GM21786 (cell line): Measurements from ENCODE around the gene ODAD4.
"Not testable (repeated sequence)": the region's sequence is repeated elsewhere in the genome, so short reads cannot be mapped to it uniquely, and the experiment has no call there.

Experiments used
- ATAC-seq: cut with Tn5 transposase; IDR thresholded peaks from one replicate; pipeline ENCODE4 v1.9.1; 2021; ENCODE audit not compliant: unreplicated experiment

ODAD4 gene

DNA sequence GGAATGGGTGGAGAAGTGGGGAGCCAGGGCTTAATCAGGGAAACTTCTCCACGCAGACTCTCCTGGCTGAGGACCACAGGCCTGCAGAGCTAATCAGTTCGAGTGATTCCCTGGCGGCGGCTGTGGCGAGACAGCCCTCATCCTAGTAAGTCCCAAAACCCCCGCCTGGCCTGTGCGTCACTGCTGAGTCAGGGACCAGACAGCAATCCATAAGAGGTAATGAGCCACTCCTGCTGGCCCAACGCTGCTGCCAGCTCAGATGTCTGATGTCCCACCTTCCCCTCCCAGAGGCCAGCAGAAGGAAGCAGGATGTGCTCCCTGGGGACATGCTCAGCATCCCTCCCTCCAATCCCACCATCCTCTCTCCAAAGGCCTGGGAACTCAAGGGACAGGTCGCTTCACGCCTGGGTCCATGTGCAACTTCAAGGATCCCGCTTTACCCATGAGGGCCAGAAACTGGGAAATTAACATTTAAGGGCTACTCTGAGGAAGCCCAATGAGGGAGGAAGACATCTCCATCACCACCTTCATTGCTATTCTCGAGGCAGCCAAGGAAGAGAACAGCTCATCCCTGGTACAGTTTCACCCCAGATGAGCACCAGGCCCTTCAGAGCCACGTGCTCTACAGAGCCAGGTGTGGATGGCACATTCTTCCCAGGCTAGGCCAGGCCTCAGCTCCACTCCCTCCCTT, 19.6 kb upstream of the ODAD4 start:
- no peak for ATAC-seq

DNA sequence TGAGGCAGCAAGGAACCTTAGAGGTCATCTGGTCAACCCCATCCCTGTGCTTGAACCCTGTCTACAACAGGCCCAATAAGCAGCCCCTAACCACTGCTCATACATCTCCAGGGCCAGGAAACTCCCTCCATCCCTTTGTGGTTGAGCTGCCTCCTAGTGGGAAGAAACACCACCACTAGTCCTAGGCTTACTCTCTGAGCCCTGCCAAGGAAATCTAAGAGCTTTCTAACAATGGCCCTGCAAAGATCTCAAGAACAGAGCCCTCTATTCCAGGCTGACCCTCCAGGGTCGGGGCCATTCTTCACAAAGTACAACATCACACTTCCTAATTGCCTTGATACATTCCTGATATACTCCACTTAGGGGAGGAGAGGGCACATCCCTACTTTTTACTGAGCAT, 17.5 kb upstream of the ODAD4 start:
- ATAC-seq = no peak

DNA sequence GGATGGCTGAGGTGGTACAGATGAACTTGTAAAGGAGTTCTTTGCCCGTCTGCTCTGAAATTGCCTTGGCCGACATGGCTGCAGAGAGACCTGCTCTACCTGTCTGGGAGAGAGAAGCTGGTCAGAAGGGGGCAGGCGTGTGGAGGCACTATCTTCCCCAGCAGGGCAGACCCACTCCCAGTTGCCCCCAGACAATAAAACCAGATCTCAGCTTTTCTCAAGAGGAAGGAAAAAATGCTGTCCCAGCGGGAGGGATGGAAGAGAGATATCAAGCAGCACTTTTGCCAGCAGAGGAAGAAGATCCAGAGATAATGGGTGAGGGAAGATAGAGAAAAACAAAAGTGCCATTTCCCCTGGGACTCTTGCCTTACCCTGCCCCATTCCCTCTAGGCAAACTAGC, 16.6 kb upstream of the ODAD4 start:
- no peak for ATAC-seq

DNA sequence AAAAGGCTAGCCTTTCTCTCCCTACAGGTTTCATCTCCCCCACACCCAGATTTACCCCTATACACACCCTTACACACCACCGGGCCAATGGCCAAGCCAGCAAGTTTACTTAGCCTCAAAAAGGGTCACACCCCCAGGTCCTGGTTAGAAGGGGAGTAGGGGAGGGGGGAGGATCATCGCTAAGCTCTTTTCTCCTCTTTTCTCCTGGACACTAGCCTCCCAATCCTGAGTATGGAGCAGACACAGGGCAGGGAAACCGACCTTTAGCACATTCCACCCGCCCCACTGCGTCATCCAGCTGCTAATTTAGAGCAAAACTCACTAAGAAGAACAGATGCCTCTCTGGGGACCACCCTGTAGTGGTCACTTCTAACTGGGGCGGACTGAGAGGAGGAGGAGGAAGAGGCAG, 16.1 kb upstream of the ODAD4 start:
- no peak for ATAC-seq

DNA sequence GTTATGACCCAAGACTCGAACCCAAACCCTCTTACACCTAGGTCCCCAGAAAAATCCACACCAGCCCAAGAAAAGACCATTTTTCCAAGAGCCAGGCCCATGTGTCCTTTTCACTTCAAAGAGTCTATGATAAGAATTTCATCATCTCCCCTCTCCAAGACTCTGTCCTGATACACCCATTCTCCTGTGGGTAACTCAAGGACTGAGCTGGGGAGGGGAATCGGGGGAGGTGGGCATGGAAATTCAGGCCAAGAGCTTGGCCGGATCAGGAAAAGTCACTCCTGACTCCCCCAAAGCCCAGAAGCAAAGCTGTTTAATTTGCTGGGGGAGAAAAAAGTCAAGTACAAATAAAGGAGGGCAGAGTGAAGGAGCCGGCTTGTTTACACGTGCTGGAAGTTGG, 15.4 kb upstream of the ODAD4 start:
- ATAC-seq = no peak

DNA sequence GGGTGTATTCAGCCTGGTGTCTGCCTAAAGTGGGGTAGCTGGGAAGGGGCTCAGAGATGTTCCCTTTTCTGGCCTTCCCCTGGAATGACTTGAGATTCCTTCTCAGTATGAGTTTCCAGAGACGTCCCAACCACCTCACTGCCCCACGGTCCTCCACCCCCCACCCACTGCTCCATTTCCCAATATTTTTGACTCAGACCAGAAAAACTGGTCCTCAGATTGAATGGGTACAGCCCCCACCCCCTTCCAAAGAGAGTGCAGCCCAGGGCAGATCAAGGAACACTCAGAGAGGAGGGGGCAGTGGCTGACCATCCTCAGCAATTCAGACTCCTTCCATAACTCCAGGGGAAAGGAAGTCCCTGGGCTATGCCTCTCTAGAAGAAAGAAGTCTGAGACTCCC, 14.9 kb upstream of the ODAD4 start:
- no peak for ATAC-seq

DNA sequence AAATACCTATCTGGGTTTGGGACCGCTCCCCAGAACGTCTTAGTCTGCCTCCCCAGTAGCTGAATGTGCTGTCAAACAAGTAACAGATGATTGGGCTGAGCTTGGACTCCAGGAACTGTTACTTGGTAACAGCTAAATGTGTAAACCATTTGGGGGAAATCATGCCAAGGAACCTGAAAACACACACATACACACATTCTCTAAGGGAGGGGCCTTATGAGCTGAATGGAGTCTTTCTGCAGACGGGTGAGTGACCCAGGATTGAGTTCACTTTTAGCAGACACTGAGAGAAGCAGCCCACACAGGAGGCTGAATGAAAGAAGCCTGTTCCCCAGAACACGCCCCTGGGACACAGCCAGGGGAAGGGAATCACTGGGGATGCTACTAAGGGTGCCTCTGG, 13.2 kb upstream of the ODAD4 start:
- ATAC-seq = no peak

DNA sequence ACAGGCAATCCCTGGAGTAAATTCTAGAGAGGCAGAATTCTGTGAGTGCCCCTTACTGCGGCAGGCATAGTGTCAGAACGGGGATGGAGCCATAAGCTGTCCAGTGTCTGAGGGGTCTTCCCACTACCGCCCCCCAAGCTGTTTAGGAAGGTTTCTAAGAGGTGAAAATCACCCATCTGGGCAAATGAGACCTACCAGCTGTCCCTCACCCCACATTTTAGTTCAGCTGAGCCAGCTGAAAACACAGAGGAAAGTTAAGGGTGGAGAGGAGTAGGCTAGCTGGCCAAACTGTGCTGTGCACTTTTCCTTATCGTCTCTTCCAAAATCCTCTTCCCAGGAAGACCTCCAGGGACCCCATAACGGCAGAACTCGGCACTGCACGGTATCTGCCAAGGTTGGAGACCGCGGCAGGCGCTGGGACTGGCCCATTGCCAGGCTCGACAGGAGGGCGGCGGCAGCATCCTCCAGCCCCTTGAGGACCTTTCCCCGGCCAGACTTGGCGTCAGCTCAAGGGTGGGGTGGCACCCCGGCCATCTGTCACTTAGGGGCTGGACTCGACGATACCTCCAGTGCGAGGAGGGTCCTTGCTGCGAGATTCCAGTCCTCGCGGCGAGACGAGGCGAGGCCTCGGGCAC, 12.6 kb upstream of the ODAD4 start:
- no peak for ATAC-seq

DNA sequence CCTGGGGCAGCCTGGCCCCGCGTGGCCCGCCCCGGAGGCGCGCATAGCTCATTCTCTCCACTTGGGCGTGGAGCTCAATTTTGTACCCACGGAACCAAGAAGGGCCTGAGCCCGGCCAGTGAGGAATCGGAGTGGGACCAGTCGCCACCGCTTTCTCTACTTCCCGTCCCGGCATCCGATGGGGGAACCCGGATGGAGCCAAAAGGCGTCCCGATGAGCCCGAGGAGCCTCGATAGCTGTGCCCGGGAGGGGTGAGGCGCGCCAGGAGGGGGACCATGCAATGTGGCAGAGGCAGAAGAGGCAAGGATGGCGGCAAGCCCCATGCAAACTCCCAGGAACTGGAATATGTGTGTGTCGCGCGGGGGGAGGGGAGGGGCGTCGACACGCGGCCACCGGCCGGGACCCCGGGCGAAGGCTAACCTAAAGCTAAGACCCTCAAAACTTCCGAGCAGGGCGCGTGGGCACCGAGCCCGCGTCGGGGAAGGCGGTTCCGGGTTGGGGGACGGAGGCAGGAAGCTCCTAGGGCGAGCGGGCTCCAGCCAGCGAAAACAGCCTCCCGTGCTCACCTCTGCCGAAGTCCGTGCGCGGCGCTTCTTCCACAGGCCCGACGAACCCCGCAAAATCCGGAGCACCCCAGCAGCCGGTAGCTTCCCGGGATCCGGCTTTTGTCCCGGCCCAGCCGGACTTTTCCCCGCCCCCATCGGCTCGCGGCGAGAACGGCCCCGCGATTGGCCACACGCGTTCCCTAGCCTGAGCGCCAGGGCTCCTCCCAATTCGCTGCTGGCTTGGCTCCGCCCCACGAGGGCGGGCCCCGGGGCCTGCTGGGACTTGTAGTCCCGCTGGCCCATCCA, 11.9 kb upstream of the ODAD4 start, which contains the start of gene ACLY:
Gene ACLY, minus strand, starts transcription at position 638 of the 851 bp plus-strand sequence. CDS start 5,078 bp downstream, outside the sequence.
- ATAC-seq = peak; percentile 92

DNA sequence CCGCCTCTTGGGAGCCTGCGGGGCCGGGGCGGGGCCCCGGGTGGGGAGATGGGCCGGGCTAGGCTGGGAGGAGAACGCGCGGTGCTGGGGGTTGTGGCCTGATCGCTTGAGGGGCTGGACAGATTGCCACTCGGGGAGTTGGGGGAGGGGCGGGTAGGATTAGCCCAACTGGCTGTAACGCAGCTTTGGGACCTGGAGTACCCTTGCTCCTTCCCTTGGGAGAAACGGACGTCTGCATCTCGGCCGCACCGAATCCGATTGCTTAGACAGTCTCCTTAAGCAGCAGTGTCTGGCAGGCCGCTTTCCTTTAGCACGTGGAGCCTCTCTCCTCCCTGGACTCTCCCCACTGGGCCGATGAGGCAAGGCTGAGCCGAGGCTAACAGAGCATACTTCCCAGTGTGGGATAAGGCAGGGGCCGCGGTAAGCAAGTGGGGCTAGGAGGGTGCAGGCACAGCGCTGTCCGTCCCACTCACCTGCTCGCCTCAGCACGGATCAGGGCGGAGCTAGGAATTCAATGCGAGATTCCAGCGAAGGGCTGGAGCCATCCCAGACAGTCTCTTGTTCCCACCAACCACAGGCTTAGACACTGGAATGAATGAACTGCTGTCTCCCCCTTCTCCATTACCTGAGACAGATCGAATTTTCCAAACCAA, 11.1 kb upstream of the ODAD4 start:
- peak; percentile 16 for ATAC-seq

DNA sequence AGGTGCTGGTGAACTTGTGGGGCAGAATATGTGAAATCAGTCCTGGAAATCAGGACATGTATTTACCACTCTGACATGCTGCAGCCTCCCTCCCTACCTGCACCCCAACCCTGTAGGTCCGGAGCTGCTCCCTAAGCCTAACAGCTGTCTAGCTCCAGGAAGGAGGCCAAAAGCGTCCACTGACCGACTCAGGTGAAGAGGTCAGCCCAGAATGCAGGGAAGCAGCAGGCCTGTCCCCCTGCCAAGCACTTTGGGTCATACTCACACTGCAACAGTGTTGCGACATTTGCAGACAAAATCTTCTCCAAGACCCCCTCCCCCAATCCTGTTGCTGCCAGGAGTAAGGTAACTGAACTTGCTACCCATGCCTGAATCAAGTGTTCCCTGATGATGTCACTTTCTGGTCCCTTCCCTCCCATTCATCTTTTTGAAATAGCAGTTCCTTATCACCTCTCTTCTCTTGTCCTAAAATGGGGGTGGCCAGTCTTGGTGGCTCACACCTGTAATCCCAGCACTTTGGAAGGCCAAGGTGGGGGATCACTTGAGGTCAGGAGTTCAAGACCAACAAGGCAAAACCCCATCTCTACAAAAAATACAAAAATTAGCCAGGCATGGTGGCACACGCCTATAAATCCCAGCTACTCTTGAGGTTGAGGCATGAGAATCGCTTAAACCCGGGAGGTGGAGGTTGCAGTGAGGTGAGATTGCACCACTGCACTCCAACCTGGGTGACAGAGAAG, 10.4 kb upstream of the ODAD4 start:
- no peak for ATAC-seq

DNA sequence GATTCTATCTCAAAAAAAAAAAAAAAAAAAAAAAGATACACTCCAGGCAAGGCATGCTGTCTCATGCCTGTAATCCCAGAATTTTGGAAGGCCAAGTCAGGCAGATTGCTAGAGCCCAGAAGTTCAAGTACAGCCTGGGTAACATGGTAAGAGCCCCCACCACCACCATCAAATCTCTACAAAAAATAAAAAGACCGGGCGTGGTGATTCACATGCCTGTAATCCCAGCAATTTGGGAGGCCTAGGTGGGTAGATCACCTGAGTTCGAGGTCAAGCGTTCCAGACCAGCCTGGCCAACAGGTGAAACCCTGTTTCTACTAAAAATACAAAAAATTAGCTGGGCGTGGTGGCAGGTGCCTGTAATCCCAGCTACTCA, 9.8 kb upstream of the ODAD4 start:
- ATAC-seq = no peak

DNA sequence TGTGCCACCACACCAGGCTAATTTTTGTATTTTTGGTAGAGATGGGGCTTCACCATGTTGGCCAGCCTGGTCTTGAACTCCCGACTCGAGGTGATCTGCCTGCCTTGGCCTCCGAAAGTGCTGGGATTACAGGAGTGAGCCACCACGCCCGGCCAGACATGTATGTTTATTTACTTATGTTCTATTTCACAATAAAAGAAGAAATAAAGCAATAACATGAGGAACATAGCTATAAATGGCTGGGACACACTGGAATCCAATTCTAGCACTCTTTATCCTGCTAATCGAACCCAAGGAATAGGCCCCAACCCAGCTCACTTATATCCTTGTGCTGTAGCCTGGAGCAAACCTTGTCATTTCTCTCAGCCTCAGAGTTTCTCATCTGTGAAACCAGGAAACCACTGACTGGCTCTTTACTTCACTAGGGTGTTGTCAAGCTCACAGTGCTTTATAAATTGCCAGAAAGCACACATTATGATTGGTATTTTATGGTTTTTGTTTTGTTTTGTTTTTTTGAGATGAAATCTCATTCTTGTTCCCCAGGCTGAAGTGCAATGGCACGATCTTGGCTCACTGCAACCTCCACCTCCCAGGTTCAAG, 4.3 kb upstream of the ODAD4 start:
- no peak for ATAC-seq

DNA sequence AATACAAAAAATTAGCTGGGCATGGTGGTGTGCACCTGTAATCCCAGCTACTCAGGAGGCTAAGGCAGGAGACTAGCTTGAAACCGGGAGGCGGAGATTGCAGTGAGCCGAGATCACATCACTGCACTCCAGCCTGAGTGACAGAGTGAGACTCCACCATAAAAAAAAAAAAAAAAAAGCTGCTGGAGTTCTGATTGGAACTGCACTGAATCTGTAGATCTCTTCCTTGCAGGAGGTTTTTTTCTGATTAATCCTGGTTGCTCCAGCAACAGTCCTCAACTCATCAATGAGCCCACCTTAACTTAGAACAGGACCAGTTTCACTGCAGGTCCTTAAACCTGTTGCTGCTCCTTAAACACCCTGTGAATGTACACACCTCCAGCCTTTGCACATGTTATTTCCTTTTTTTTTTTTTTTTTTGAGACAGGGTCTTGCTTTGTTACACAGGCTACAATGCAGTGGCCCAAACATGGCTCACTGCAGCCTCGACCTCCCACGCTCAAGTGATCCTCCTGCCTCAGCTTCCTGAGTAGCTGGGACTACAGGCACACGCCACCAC, 1.6 kb upstream of the ODAD4 start:
- no peak for ATAC-seq

DNA sequence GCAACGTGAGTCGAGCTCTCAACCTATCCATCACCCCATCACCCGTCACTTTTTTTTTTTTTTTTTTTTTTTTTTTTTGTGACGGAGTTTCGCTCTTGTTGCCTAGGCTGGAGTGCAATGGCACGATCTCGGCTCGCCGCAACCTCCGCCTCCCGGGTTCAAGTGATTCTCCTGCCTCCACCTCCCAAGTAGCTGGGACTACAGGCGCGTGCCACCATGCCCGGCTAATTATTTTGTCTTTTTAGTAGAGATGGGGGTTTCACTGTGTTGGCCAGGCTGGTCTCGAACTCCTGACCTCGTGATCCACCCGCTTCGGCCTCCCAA, 378 bp downstream of the ODAD4 start:
- ATAC-seq = not testable (repeated sequence)

DNA sequence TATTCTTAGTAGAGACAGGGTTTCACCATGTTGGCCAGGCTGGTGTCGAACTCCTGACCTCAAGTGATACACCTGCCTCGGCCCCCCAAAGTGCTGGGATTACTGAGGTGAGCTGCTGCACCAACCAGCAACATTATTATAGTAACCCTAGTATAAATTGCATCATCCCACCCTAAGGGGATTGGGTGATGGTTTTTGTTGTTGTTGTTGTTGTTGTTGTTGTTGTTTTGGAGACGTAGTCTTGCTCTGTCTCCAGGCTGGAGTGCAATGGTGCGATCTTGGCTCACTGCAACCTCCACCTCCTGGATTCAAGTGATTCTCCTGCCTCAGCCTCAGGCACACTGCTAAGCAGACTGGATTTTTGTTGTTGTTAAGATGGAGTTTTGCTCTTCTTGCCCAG, 1.3 kb downstream of the ODAD4 start:
- not testable (repeated sequence) for ATAC-seq

DNA sequence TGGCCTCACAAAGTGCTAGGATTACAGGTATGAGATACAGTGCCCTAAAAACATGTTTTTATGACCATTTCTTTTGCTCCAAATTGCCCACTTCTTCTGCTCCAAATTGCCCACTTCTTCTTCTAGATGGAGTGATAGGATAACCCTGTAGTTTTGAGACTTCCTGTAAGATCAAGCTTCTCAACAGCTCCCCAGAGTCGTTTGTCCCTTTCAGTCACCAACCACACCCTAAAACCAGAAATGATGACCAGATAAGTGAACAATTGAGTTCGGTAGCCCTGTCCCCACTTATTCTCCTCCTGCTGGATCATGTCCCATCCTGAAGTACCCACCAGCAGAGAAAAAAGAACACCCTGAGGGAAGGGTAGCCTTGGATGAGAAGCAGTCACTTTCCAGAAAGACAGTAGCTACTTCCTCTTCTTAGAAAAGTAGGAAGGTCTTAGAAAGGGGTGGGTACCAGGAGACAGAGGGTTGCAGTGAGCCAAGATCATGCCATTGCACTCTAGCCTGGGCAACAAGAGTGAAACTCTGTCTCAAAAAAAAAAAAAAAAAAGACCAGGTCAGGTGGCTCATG, 2.5 kb downstream of the ODAD4 start:
- ATAC-seq = no peak

DNA sequence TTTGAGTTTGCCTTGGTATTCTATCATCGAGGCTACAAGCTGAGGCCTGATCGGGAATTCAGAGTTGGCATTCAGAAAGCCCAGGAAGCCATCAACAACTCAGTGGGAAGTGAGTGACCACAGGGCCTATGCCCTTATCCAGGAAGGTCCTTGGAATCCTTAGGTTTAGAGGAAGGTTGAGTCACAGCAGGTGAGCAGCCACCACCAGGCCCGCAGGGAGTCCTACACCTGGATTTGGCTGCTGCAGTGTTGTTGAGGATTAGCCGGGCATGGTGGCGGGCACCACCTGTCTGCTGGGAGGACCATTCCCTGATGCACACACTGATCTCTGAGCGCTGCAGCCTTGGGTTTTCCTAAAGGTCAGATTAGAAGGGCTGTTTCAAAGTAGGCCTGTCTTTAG, 5.2 kb downstream of the ODAD4 start:
- ATAC-seq = no peak

DNA sequence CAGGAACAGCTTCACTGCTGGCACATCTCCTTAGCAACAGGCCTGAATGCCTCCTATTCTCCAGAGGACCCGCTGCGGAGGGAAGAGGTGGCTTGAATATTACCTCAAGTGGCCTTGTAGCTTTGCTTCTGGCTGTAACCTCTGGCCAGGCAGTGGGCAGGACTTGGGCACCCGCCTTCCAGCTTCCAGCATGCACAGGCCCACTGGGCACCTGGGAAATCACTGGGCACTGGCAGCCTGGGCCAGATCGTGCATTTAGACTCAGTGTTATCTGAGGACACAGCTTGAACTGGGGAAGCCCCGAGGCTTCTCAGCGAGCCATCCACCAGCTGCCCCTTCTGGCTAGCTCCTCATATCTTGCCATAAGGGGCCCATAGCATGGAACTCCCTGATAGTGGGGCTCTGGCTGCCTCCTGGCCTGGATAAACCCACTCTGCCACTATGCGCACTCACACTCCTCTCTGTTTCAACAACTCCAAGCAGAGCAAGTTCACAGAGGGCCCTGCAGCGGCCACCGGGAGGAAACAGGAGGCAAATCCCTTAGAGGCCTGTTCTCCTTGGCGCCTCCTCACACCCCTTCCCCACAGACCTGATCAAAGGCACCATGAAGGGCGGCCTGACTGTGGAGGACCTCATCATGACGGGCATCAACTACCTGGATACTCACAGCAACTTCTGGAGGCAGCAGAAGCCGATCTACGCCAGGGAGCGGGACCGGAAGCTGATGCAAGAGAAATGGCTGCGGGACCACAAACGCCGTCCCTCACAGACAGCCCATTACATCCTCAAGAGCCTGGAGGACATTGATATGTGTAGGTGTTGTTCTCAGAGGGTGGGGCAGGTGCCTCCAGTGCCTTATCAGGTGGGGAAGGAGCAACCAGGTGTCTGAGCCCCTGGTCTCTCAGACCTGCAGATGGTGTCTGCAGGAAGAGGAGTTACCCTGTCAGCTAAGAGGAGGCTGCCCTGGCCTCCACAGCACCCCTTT, 7.8 kb downstream of the ODAD4 start:
- ATAC-seq = no peak
